ENCODE results near the gene EMP1. TPM values are rescaled to one million over a fixed set of nuclear protein-coding genes. Genes with fewer than 3 reads are reported as not detected.

The EMP1 gene
- total and polyA plus RNA-seq, 2 of the 13 experiments (the other 11 are each of a cell fraction or from before 2014, with no cell fraction given), result 0.13 to 0.61 TPM

DNA sequence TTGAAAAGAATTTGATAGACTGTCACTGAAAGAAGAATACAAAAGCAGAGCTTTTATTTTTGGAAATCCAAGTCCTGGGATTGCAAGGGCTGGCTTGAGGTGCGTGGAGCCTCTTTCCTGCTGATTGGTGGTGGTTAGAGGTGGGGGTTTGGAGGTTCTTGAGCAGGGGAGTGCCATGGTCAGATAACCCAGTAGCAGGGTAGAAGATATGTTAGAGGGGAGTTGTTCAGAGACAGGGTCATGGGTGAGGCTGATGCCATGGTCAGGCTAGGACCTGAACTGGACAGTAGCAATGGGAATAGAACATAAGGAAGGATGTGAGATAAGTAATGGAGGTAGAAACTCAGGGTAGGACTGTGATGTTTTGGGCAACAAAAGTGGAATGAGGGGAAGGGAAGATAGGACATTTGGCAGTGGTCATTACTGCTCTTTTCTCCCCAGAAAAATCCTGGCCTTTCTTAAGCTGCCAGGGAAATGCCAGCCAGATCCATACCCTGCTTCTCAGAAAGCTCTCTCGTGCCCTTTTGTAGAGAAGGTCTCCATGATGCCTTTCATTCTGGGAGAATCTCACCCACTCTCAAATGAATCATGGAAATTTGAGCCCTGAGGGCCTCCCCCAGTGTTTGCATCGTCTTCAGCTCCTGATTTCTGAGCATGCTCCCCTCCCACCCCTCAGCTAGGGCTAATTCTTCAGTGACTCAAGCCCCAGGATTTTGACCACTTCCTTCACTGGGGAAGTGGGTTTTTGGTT, 9.5 kb downstream of the EMP1 start (continued):
- TF ChIP-seq ZNF850 (CRISPR knock-in tag; conservative IDR thresholded peaks at IDR 0.05), result no peak
- TF ChIP-seq, protein P1, sequence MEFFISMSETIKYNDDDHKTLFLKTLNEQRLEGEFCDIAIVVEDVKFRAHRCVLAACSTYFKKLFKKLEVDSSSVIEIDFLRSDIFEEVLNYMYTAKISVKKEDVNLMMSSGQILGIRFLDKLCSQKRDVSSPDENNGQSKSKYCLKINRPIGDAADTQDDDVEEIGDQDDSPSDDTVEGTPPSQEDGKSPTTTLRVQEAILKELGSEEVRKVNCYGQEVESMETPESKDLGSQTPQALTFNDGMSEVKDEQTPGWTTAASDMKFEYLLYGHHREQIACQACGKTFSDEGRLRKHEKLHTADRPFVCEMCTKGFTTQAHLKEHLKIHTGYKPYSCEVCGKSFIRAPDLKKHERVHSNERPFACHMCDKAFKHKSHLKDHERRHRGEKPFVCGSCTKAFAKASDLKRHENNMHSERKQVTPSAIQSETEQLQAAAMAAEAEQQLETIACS (CRISPR knock-in tag; IDR thresholded peaks at IDR 0.05), result no peak

DNA sequence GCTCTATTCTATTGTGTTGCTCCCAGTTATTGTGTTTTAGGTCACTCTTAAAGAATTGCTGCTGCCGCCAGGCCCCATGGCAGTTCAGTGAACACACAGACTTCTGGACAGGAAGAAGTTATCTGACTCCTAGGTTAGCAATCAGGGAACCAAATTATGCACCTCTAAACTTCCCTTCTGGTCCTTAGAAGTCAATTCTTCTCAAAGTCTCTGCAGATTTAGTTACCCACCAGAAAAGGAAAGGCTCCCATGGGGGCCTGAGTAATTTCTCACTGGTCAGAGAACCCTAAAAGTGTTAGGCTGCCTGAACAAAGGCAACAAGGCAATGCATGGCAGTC, 10.0 kb downstream of the EMP1 start:
- H3K27ac ChIP-seq (ENCODE audit: extremely low read length, insufficient read depth, low read length), result no peak overlapping the region
- 60% methylated on average over 1 of the region's 1 CpG for WGBS (ENCODE audit: low lambda C conversion rate)
- H3K4me1 ChIP-seq (ENCODE audit: insufficient read depth, low read length), result peaks cover 2% of the 10 kb centered on the region
- no TSS peak for BruUV-seq (replicated peaks)
- peaks cover 1 to 55% of the 10 kb centered on the region in 2 experiments; a peak in 2 of 5 replicates for H3K27me3 ChIP-seq (ENCODE audit: control insufficient read depth in 1 of 2, insufficient read depth in 2 of 2, low read length in 2 of 2)
- H3K9ac ChIP-seq (ENCODE audit: insufficient read depth, low read depth, low read length), result no peak overlapping the region
- H3K4me3 ChIP-seq (replicated peaks in 1 of 3; ENCODE audit: insufficient read depth in 1 of 3, low read depth in 2 of 3, low read length in 3 of 3), result no peak overlapping the region
- ChIA-PET POLR2A (no interaction called here), CTCF (ENCODE audit: low intra/inter-chr PET ratio, low total read pairs) (no interaction called here)
- no peak for ATAC-seq
- DNase-seq (ENCODE audit: low spot score), result no peak
- intact Hi-C loops (cut with micrococcal nuclease; ENCODE audit: unreplicated experiment), result no loop called here
- H3K79me2 ChIP-seq (ENCODE audit: insufficient read depth, low read length), result no peaks in the 10 kb centered on the region
- no peak for TF ChIP-seq ASH2L (IDR thresholded peaks at IDR 0.05; ENCODE audit: insufficient read length, low read depth, low read length)
- no peak for TF ChIP-seq RFX3 (CRISPR knock-in tag; IDR thresholded peaks at IDR 0.05)
- no peak for TF ChIP-seq ZBTB20 (CRISPR knock-in tag; IDR thresholded peaks at IDR 0.05; ENCODE audit: borderline replicate concordance, low read depth)
- TF ChIP-seq ZNF629 (CRISPR knock-in tag; conservative IDR thresholded peaks at IDR 0.05), result no peak
- no peak for TF ChIP-seq ZNF317 (CRISPR knock-in tag; IDR thresholded peaks at IDR 0.05)
- TF ChIP-seq RBM22 (optimal IDR thresholded peaks at IDR 0.05; ENCODE audit: low read length), result no peak
- TF ChIP-seq PITX1 (CRISPR knock-in tag; IDR thresholded peaks at IDR 0.05), result no peak
- no peak for TF ChIP-seq ZNF713 (CRISPR knock-in tag; IDR thresholded peaks at IDR 0.05)
- no peak for TF ChIP-seq ZKSCAN1 (IDR thresholded peaks at IDR 0.05; ENCODE audit: low read length)
- TF ChIP-seq, protein P2, sequence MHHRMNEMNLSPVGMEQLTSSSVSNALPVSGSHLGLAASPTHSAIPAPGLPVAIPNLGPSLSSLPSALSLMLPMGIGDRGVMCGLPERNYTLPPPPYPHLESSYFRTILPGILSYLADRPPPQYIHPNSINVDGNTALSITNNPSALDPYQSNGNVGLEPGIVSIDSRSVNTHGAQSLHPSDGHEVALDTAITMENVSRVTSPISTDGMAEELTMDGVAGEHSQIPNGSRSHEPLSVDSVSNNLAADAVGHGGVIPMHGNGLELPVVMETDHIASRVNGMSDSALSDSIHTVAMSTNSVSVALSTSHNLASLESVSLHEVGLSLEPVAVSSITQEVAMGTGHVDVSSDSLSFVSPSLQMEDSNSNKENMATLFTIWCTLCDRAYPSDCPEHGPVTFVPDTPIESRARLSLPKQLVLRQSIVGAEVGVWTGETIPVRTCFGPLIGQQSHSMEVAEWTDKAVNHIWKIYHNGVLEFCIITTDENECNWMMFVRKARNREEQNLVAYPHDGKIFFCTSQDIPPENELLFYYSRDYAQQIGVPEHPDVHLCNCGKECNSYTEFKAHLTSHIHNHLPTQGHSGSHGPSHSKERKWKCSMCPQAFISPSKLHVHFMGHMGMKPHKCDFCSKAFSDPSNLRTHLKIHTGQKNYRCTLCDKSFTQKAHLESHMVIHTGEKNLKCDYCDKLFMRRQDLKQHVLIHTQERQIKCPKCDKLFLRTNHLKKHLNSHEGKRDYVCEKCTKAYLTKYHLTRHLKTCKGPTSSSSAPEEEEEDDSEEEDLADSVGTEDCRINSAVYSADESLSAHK (CRISPR knock-in tag; IDR thresholded peaks at IDR 0.05; ENCODE audit: borderline replicate concordance), result no peak
- no peak for TF ChIP-seq KMT2B (CRISPR knock-in tag; IDR thresholded peaks at IDR 0.05)
- TF ChIP-seq, protein P3, sequence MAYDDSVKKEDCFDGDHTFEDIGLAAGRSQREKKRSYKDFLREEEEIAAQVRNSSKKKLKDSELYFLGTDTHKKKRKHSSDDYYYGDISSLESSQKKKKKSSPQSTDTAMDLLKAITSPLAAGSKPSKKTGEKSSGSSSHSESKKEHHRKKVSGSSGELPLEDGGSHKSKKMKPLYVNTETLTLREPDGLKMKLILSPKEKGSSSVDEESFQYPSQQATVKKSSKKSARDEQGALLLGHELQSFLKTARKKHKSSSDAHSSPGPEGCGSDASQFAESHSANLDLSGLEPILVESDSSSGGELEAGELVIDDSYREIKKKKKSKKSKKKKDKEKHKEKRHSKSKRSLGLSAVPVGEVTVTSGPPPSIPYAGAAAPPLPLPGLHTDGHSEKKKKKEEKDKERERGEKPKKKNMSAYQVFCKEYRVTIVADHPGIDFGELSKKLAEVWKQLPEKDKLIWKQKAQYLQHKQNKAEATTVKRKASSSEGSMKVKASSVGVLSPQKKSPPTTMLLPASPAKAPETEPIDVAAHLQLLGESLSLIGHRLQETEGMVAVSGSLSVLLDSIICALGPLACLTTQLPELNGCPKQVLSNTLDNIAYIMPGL (CRISPR knock-in tag; IDR thresholded peaks at IDR 0.05; ENCODE audit: borderline replicate concordance in 1 of 2, low read depth in 1 of 2), result no peak
- TF ChIP-seq, protein P4, sequence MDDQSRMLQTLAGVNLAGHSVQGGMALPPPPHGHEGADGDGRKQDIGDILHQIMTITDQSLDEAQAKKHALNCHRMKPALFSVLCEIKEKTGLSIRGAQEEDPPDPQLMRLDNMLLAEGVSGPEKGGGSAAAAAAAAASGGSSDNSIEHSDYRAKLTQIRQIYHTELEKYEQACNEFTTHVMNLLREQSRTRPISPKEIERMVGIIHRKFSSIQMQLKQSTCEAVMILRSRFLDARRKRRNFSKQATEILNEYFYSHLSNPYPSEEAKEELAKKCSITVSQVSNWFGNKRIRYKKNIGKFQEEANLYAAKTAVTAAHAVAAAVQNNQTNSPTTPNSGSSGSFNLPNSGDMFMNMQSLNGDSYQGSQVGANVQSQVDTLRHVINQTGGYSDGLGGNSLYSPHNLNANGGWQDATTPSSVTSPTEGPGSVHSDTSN (CRISPR knock-in tag; IDR thresholded peaks at IDR 0.05; ENCODE audit: borderline replicate concordance), result no peak
- H3K9me3 ChIP-seq (ENCODE audit: low read length), result no peaks in the 10 kb centered on the region
- no peaks in the 10 kb centered on the region for H4K20me1 ChIP-seq (ENCODE audit: insufficient read depth, low read length)
- no peak for FAIRE-seq
- H2AFZ ChIP-seq (ENCODE audit: low read length), result no peak overlapping the region
- H3K36me3 ChIP-seq (replicated peaks in 1 of 2; ENCODE audit: control insufficient read depth in 1 of 2, insufficient read depth in 2 of 2, low read length in 2 of 2), result no peaks in the 10 kb centered on the region
- in situ Hi-C loops (cut with HindIII; ENCODE audit: extremely low pct_ligation_motif_present, low pct_unique_long_range_greater_than_20kb), result loop anchor here (25.0 kb wide), 1 partner anchor 419 kb away; the partner anchor contains the start of gene APOLD1
- no peak overlapping the region for H3K4me2 ChIP-seq (ENCODE audit: low read depth, low read length)

Measured in HepG2 (cell line).